K562 (cell line): ENCODE data around the gene PQBP1. TPM values are rescaled to one million over a fixed set of nuclear protein-coding genes. Genes with fewer than 3 reads are reported as not detected.

Experiments used
- AFF4 ChIP-seq: sonication (generic); formaldehyde crosslinking; IDR thresholded peaks from 2 replicates; pipeline ENCODE4 v1.8.0; 2023; ENCODE audit warnings: mild to moderate bottlenecking, missing genetic modification reagents
- CREM ChIP-seq: IDR thresholded peaks from 2 replicates; pipeline ENCODE4 v1.6.1; 2014; ENCODE audit warnings: antibody characterized with exemption, low read depth
- E2F8 ChIP-seq: fragments of 450-650 bp; IDR thresholded peaks from 2 replicates; pipeline ENCODE4 v1.7.1; 2018; ENCODE audit warnings: mild to moderate bottlenecking, low read depth; ENCODE audit not compliant: partially characterized antibody
- MAZ ChIP-seq, 2 experiments: fragments of 450-650 bp in 1 of 2; sonication (generic) in 1 of 2; formaldehyde crosslinking; IDR thresholded peaks in 1 of 2; conservative IDR thresholded peaks in 1 of 2; 2 replicates each; pipeline versions ENCODE4 v1.4.0 to v1.5.0; 2020; ENCODE audit warnings: mild to moderate bottlenecking in 1 of 2, missing genetic modification reagents in 1 of 2
- NR2C1 ChIP-seq, 2 experiments: fragments of 450-650 bp; IDR thresholded peaks; 2 replicates each; pipeline ENCODE4 v1.6.1; 2017; ENCODE audit warnings: mild to moderate bottlenecking in 2 of 2, antibody characterized with exemption in 1 of 2, inconsistent platforms in 1 of 2, missing compliant biosample characterization in 1 of 2, missing genetic modification characterization in 1 of 2
- NR2C2 ChIP-seq, 2 experiments: fragments of 200-800 bp in 1 of 2; sonication (Bioruptor generic) in 1 of 2; sonication (generic) in 1 of 2; formaldehyde crosslinking in 1 of 2; IDR thresholded peaks; 2 replicates each; pipeline versions ENCODE4 v1.6.1 to v1.8.0; 2016 to 2022; ENCODE audit warnings: mild to moderate bottlenecking in 1 of 2, missing compliant biosample characterization in 1 of 2, missing genetic modification characterization in 1 of 2, missing genetic modification reagents in 1 of 2
- PRMT5 ChIP-seq: sonication (generic); formaldehyde crosslinking; IDR thresholded peaks from 2 replicates; pipeline ENCODE4 v1.5.0; 2020; ENCODE audit warnings: missing genetic modification reagents
- RBBP5 ChIP-seq: fragments of 200-600 bp; sonication (generic); IDR thresholded peaks from 2 replicates; pipeline ENCODE4 v1.6.1; 2012; ENCODE audit warnings: borderline replicate concordance, mild to moderate bottlenecking, low read length, control low read depth, inconsistent platforms; ENCODE audit not compliant: insufficient read depth, poor library complexity, severe bottlenecking
- SIN3A ChIP-seq, 2 experiments: fragments of 150-350 bp in 1 of 2; IDR thresholded peaks; 2 replicates each; pipeline ENCODE4 v1.6.1; 2011 to 2016; ENCODE audit warnings: borderline replicate concordance in 2 of 2, low read depth in 2 of 2, low read length in 2 of 2, mild to moderate bottlenecking in 2 of 2, moderate library complexity in 2 of 2; ENCODE audit not compliant: control insufficient read depth in 1 of 2
- TCFL5 ChIP-seq: fragments of 250-450 bp; sonication (Bioruptor Pico); conservative IDR thresholded peaks from 2 replicates; pipeline ENCODE4 v1.6.1; 2021; ENCODE audit warnings: mild to moderate bottlenecking, moderate library complexity, matching md5 sums
- YBX1 ChIP-seq: fragments of 450-650 bp; IDR thresholded peaks from 2 replicates; pipeline ENCODE4 v1.7.1; 2016; ENCODE audit warnings: mild to moderate bottlenecking
- ZNF197 ChIP-seq: fragments of 200-800 bp; sonication (Bioruptor generic); IDR thresholded peaks from 2 replicates; pipeline ENCODE4 v1.6.1; 2016; ENCODE audit warnings: low read depth, missing genetic modification characterization, missing compliant biosample characterization
- ZNF274 ChIP-seq: IDR thresholded peaks from 2 replicates; pipeline ENCODE4 v1.6.1; 2011; ENCODE audit warnings: low read depth, mild to moderate bottlenecking, low read length, moderate library complexity, borderline replicate concordance
- polyA plus RNA-seq, 8 experiments: library from polyadenylated mRNA; depleted of rRNA in 4 of 8; stranded (reverse) in 5 of 8; unstranded in 3 of 8; fragments of >200 nt; fragmentation: Nextera tagmentation in 2 of 8; fragmentation: Illumina TruSeq in 1 of 8; extraction: Ambion mirVana in 2 of 8; extraction: Trizol in 1 of 8; gene quantifications; 2 replicates each; pipeline versions ENCODE4 v1.2.1 to v1.2.3, GENCODE V29; 2011 to 2014; ENCODE audit warnings: inconsistent platforms in 1 of 8, missing spikeins in 1 of 8
- total RNA-seq, 7 experiments: library from RNA; depleted of rRNA in 6 of 7; stranded (reverse); fragments of >200 nt in 6 of 7; fragmentation: Illumina TruSeq in 2 of 7; extraction: Trizol in 2 of 7; gene quantifications; 2 replicates each; pipeline versions ENCODE4 v1.2.1 to v1.2.3, GENCODE V29; 2011 to 2021; ENCODE audit warnings: low replicate concordance in 1 of 7
- TF ChIP-seq, protein P1 (sequence below): fragments of 450-650 bp; IDR thresholded peaks from 2 replicates; pipeline ENCODE4 v1.6.1; 2016; ENCODE audit warnings: borderline replicate concordance

The PQBP1 gene
- total and polyA plus RNA-seq, 9 of the 15 experiments (the other 6 are each of a cell fraction or from before 2014, with no cell fraction given), result 41.3 to 262 (median 112) TPM

GRCh38 chrX:48911412-48912182 lies 13.9 kb downstream of the PQBP1 start, which contains the start of gene SLC35A2 (continued):
- TF ChIP-seq MAZ (CRISPR knock-in tag; conservative IDR thresholded peaks at IDR 0.05 in 1 of 2, IDR thresholded peaks at IDR 0.05 in 1 of 2) (0 out of 4 replicates have a peak, but pooled peaks of 1 of the 2 experiments have one; percentile 39), PRMT5 (CRISPR knock-in tag) (no peak), AFF4 (CRISPR knock-in tag) (0 out of 2 replicates have a peak, but pooled peaks have one; percentile 17), NR2C2 (CRISPR knock-in tag; IDR thresholded peaks at IDR 0.05) (no peak), NR2C2 (tag; IDR thresholded peaks at IDR 0.05) (peak; percentile 94), NR2C1 (IDR thresholded peaks at IDR 0.05) (no peak), NR2C1 (tag; IDR thresholded peaks at IDR 0.05) (peak; percentile 81), SIN3A (IDR thresholded peaks at IDR 0.05; ENCODE audit: borderline replicate concordance in 2 of 2, control insufficient read depth in 1 of 2, low read depth in 2 of 2, low read length in 2 of 2) (peak; percentile 81 to 84; a peak in 2 of 4 replicates), ZNF197 (no peak), RBBP5 (peak; percentile 73), ZNF274 (no peak), CREM (peak; percentile 94), YBX1 (no peak), E2F8 (peak; percentile 91), TCFL5 (CRISPR knock-in tag) (no peak)
- TF ChIP-seq, protein P1, sequence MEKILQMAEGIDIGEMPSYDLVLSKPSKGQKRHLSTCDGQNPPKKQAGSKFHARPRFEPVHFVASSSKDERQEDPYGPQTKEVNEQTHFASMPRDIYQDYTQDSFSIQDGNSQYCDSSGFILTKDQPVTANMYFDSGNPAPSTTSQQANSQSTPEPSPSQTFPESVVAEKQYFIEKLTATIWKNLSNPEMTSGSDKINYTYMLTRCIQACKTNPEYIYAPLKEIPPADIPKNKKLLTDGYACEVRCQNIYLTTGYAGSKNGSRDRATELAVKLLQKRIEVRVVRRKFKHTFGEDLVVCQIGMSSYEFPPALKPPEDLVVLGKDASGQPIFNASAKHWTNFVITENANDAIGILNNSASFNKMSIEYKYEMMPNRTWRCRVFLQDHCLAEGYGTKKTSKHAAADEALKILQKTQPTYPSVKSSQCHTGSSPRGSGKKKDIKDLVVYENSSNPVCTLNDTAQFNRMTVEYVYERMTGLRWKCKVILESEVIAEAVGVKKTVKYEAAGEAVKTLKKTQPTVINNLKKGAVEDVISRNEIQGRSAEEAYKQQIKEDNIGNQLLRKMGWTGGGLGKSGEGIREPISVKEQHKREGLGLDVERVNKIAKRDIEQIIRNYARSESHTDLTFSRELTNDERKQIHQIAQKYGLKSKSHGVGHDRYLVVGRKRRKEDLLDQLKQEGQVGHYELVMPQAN, result peak; percentile 95
